HG02973 (cell line): ENCODE data around the gene MB21D2.

ENCODE experiments used
- ATAC-seq: cut with Tn5 transposase; IDR thresholded peaks from one replicate; pipeline ENCODE4 v1.9.1; 2021; ENCODE audit warnings: moderate library complexity; ENCODE audit not compliant: unreplicated experiment

Gene MB21D2

GRCh38 chr3:192835818-192836815 lies 81.5 kb downstream of the MB21D2 start:
- ATAC-seq: no peak

- no peak for ATAC-seq
These were observed 83.2 kb downstream of the MB21D2 start for GRCh38 chr3:192834428-192834827.

- ATAC-seq: no peak
These were observed 84.3 kb downstream of the MB21D2 start for GRCh38 chr3:192833177-192833890.

- ATAC-seq: no peak
These were observed 85.8 kb downstream of the MB21D2 start for GRCh38 chr3:192831801-192832347.

- no peak for ATAC-seq
These were observed 86.5 kb downstream of the MB21D2 start for GRCh38 chr3:192831111-192831644.

GRCh38 chr3:192830291-192831110 lies 87.2 kb downstream of the MB21D2 start:
- peak; percentile 78 for ATAC-seq

- no peak for ATAC-seq
These were observed 89.6 kb downstream of the MB21D2 start for GRCh38 chr3:192827863-192828594.

- ATAC-seq: no peak
These were observed 90.4 kb downstream of the MB21D2 start for GRCh38 chr3:192827208-192827607.

- ATAC-seq: no peak
These were observed 91.2 kb downstream of the MB21D2 start for GRCh38 chr3:192826214-192827006.

GRCh38 chr3:192825657-192826200 lies 91.9 kb downstream of the MB21D2 start:
- ATAC-seq: no peak

- ATAC-seq: no peak
These were observed 92.4 kb downstream of the MB21D2 start for GRCh38 chr3:192825216-192825615.

GRCh38 chr3:192824313-192824712 lies 93.3 kb downstream of the MB21D2 start:
- no peak for ATAC-seq

- ATAC-seq: no peak
These were observed 96.5 kb downstream of the MB21D2 start for GRCh38 chr3:192821161-192821560.

- no peak for ATAC-seq
These were observed 97.5 kb downstream of the MB21D2 start for GRCh38 chr3:192820161-192820560.

GRCh38 chr3:192819001-192819569 lies 98.6 kb downstream of the MB21D2 start:
- ATAC-seq: peak; percentile 47

GRCh38 chr3:192818126-192818525 lies 99.5 kb downstream of the MB21D2 start:
- ATAC-seq: no peak

- ATAC-seq: no peak
These were observed 100.2 kb downstream of the MB21D2 start for GRCh38 chr3:192817506-192817905.

GRCh38 chr3:192817053-192817452 lies 100.6 kb downstream of the MB21D2 start:
- peak; percentile 46 for ATAC-seq
